ENCODE results near the gene CAMTA1.

The CAMTA1 gene

GRCh38 chr1:6861075-6861724 is 75.9 kb downstream of the CAMTA1 start:
- DNase-seq = no peak
- no peaks in the 10 kb centered on the region for H3K27me3 ChIP-seq (ENCODE audit: insufficient read depth, low read length, poor library complexity)
- TF ChIP-seq EZH2 (IDR thresholded peaks at IDR 0.05; ENCODE audit: borderline replicate concordance, low read depth, low read length, severe bottlenecking) = no peak
- TF ChIP-seq, protein P1, sequence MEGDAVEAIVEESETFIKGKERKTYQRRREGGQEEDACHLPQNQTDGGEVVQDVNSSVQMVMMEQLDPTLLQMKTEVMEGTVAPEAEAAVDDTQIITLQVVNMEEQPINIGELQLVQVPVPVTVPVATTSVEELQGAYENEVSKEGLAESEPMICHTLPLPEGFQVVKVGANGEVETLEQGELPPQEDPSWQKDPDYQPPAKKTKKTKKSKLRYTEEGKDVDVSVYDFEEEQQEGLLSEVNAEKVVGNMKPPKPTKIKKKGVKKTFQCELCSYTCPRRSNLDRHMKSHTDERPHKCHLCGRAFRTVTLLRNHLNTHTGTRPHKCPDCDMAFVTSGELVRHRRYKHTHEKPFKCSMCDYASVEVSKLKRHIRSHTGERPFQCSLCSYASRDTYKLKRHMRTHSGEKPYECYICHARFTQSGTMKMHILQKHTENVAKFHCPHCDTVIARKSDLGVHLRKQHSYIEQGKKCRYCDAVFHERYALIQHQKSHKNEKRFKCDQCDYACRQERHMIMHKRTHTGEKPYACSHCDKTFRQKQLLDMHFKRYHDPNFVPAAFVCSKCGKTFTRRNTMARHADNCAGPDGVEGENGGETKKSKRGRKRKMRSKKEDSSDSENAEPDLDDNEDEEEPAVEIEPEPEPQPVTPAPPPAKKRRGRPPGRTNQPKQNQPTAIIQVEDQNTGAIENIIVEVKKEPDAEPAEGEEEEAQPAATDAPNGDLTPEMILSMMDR (IDR thresholded peaks at IDR 0.05; ENCODE audit: borderline replicate concordance, extremely low read depth, low read length, poor library complexity, severe bottlenecking) = no peak
- H4K20me1 ChIP-seq (ENCODE audit: insufficient read depth, low read length) = peaks cover 28% of the 10 kb centered on the region; the same call in 1 of the 2 replicates
- peaks cover 14% of the 10 kb centered on the region for H3K79me2 ChIP-seq (ENCODE audit: insufficient read depth, low read length)
- H3K4me3 ChIP-seq (ENCODE audit: low read depth in 1 of 2, low read length in 2 of 2) = no peak overlapping the region
- no peak overlapping the region for H3K4me2 ChIP-seq (ENCODE audit: insufficient read depth, low read length)
- H3K36me3 ChIP-seq (ENCODE audit: insufficient read depth, low read length) = no peaks in the 10 kb centered on the region; the same call in 1 of the 2 replicates
- no peak overlapping the region for H2AFZ ChIP-seq (ENCODE audit: low read depth, low read length)
- no peak for ATAC-seq (ENCODE audit: insufficient read depth, low read depth)
- H3K27ac ChIP-seq (ENCODE audit: low read length) = no peak overlapping the region
- H3K9me3 ChIP-seq (ENCODE audit: insufficient read depth, low read length, severe bottlenecking) = no peaks in the 10 kb centered on the region
- H3K4me1 ChIP-seq (ENCODE audit: insufficient read depth, low read length) = no peaks in the 10 kb centered on the region
- H3K9ac ChIP-seq (ENCODE audit: low read depth, low read length) = no peak overlapping the region

- H3K27me3 ChIP-seq (ENCODE audit: insufficient read depth, low read length, poor library complexity) = no peaks in the 10 kb centered on the region
- no peaks in the 10 kb centered on the region for H3K4me1 ChIP-seq (ENCODE audit: insufficient read depth, low read length)
- DNase-seq = no peak
- no peak overlapping the region for H3K4me3 ChIP-seq (ENCODE audit: low read depth in 1 of 2, low read length in 2 of 2)
- no peak overlapping the region for H3K4me2 ChIP-seq (ENCODE audit: insufficient read depth, low read length)
- H3K9me3 ChIP-seq (ENCODE audit: insufficient read depth, low read length, severe bottlenecking) = no peaks in the 10 kb centered on the region
- H3K9ac ChIP-seq (ENCODE audit: low read depth, low read length) = no peak overlapping the region
- H4K20me1 ChIP-seq (ENCODE audit: insufficient read depth, low read length) = peaks cover 20% of the 10 kb centered on the region; the same call in 1 of the 2 replicates
- H3K79me2 ChIP-seq (ENCODE audit: insufficient read depth, low read length) = peaks cover 22% of the 10 kb centered on the region
- no peak overlapping the region for H2AFZ ChIP-seq (ENCODE audit: low read depth, low read length)
- H3K36me3 ChIP-seq (ENCODE audit: insufficient read depth, low read length) = peaks cover 3% of the 10 kb centered on the region; the same call in 1 of the 2 replicates
- no peak for ATAC-seq (ENCODE audit: insufficient read depth, low read depth)
- TF ChIP-seq, protein P1 (IDR thresholded peaks at IDR 0.05; ENCODE audit: borderline replicate concordance, extremely low read depth, low read length, poor library complexity, severe bottlenecking) = no peak
- TF ChIP-seq EZH2 (IDR thresholded peaks at IDR 0.05; ENCODE audit: borderline replicate concordance, low read depth, low read length, severe bottlenecking) = no peak
- H3K27ac ChIP-seq (ENCODE audit: low read length) = no peak overlapping the region
These were observed 77.7 kb downstream of the CAMTA1 start for GRCh38 chr1:6862906-6863305.

DNA sequence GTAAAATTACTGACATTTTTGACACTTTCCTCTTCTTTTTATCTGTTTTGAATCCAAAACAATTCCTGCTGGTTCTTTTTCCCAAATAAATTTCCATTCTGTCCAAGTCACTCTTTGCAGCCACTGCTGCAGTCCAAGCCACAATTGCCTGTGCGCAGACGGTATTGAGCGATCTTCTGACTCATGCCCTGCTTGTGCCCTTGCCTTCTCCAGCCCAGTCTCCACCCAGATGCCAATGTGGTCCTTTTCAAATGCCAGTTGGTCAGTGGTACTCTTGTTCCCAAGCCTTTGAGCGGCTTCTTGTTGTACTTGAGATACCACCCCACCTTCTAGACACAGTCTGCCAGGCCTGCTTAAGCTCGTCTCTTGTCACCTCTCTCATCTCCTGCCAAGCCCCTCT is 78.9 kb downstream of the CAMTA1 start:
- Histone ChIP-seq H4K20me1 (ENCODE audit: insufficient read depth, low read length) (peaks cover 25% of the 10 kb centered on the region), H2AFZ (ENCODE audit: low read depth, low read length) (no peak overlapping the region), H3K79me2 (ENCODE audit: insufficient read depth, low read length) (peaks cover 27% of the 10 kb centered on the region), H3K27me3 (ENCODE audit: insufficient read depth, low read length, poor library complexity) (no peaks in the 10 kb centered on the region), H3K36me3 (ENCODE audit: insufficient read depth, low read length) (peaks cover 3% of the 10 kb centered on the region; the same call in 1 of the 2 replicates), H3K9me3 (ENCODE audit: insufficient read depth, low read length, severe bottlenecking) (no peaks in the 10 kb centered on the region), H3K4me1 (ENCODE audit: insufficient read depth, low read length) (no peaks in the 10 kb centered on the region), H3K4me3 (ENCODE audit: low read depth in 1 of 2, low read length in 2 of 2) (no peak overlapping the region), H3K27ac (ENCODE audit: low read length) (no peak overlapping the region), H3K9ac (ENCODE audit: low read depth, low read length) (no peak overlapping the region), H3K4me2 (ENCODE audit: insufficient read depth, low read length) (no peak overlapping the region)
- TF ChIP-seq, protein P1 (IDR thresholded peaks at IDR 0.05; ENCODE audit: borderline replicate concordance, extremely low read depth, low read length, poor library complexity, severe bottlenecking) = no peak
- TF ChIP-seq EZH2 (IDR thresholded peaks at IDR 0.05; ENCODE audit: borderline replicate concordance, low read depth, low read length, severe bottlenecking) = no peak
- no peak for ATAC-seq (ENCODE audit: insufficient read depth, low read depth)
- DNase-seq = no peak

Measured in DND-41 (cell line).